GM18868 (cell line): Measurements from ENCODE around the gene OR6Y1.

Experiments used
- ATAC-seq: cut with Tn5 transposase; IDR thresholded peaks from one replicate; pipeline ENCODE4 v1.9.1; 2021; ENCODE audit warnings: mild to moderate bottlenecking, moderate library complexity; ENCODE audit not compliant: unreplicated experiment

The OR6Y1 gene

GRCh38 chr1:158507511-158507910, 46.7 kb downstream of the OR6Y1 start:
- no peak for ATAC-seq

GRCh38 chr1:158506369-158506987, 47.7 kb downstream of the OR6Y1 start:
- ATAC-seq: no peak

GRCh38 chr1:158496374-158496773, 57.8 kb downstream of the OR6Y1 start:
- ATAC-seq: no peak

GRCh38 chr1:158494796-158495195, 59.4 kb downstream of the OR6Y1 start:
- no peak for ATAC-seq
